HEK293 (cell line): ENCODE measurements around the gene PDXK.

Source experiments
- TCF7L2 ChIP-seq: IDR thresholded peaks from 2 replicates; pipeline ENCODE4 v1.6.1; 2011; ENCODE audit warnings: low read depth, mild to moderate bottlenecking, inconsistent platforms, low read length, moderate library complexity, borderline replicate concordance
- ZBTB10 ChIP-seq: fragments of 450-650 bp; formaldehyde crosslinking; IDR thresholded peaks from 2 replicates; pipeline ENCODE4 v1.5.1; 2016; ENCODE audit warnings: missing biosample characterization, missing genetic modification characterization
- ZBTB8A ChIP-seq: fragments of 450-650 bp; formaldehyde crosslinking; IDR thresholded peaks from 2 replicates; pipeline ENCODE4 v1.5.1; 2016; ENCODE audit warnings: missing biosample characterization, missing genetic modification characterization
- ZNF280D ChIP-seq: fragments of 450-650 bp; formaldehyde crosslinking; IDR thresholded peaks from 2 replicates; pipeline ENCODE4 v1.5.1; 2016; ENCODE audit warnings: missing biosample characterization, missing genetic modification characterization
- ZNF704 ChIP-seq: fragments of 450-650 bp; formaldehyde crosslinking; IDR thresholded peaks from 2 replicates; pipeline ENCODE4 v1.5.1; 2016; ENCODE audit warnings: missing biosample characterization, missing genetic modification characterization

- no peak for TF ChIP-seq ZNF704 (tag by site-specific recombination)
- no peak for TF ChIP-seq TCF7L2
- TF ChIP-seq ZNF280D (tag by site-specific recombination) = no peak
- TF ChIP-seq ZBTB8A = no peak
- no peak for TF ChIP-seq ZBTB10 (tag by site-specific recombination)
Measured at GRCh38 chr21:43774163-43774562, 55.2 kb downstream of the PDXK start.
